ENCODE results near the gene AGO1. TPM values are rescaled to one million over a fixed set of nuclear protein-coding genes. Genes with fewer than 3 reads are reported as not detected.

AGO1 gene
- total and polyA plus RNA-seq, 2 donors (not counting 1 experiment from before 2014, with no cell fraction given) = 10.1 to 41.3 TPM

DNA sequence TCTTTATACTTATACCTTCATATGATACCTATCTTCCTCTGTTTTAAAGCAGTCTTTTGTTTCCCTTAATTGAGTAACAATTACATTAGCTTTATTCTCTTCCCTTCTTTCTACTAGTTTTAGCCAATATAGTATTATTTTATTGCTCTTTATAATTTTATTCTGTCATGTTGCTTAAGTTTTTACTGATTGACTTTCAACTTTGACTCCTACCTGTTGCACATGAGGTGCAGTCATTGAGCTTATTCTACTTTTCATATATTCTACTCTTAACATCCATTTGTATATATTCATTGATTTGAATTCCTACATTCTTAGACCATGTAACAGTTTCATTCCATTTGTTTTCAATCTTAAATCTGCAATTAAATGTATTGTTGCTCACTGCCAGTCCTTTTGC is 97.1 kb downstream of the AGO1 start:
- no peaks in the 10 kb centered on the region for H3K9me3 Mint-ChIP-seq (ENCODE audit: insufficient read depth)
- ChIA-PET CTCF (no interaction called here), POLR2A (no interaction called here)
- peaks cover 8 to 16% of the 10 kb centered on the region in 2 experiments for H3K36me3 ChIP-seq (replicated peaks in 1 of 2; ENCODE audit: control extremely low read depth in 1 of 2, control insufficient read depth in 1 of 2, extremely low read depth in 1 of 2, insufficient read depth in 2 of 2, low read length in 1 of 2)
- no peaks in the 10 kb centered on the region for H3K79me2 ChIP-seq (ENCODE audit: control insufficient read depth, insufficient read depth, low read length)
- H3K4me1 ChIP-seq (ENCODE audit: control insufficient read depth in 2 of 2, insufficient read depth in 2 of 2, low read length in 2 of 2) = no peaks in the 10 kb centered on the region
- H3K27me3 Mint-ChIP-seq = no peaks in the 10 kb centered on the region
- H3K27ac Mint-ChIP-seq = no peak overlapping the region
- no peaks in the 10 kb centered on the region for H3K4me1 Mint-ChIP-seq
- no peak for DNase-seq
- no peak overlapping the region for H3K4me2 ChIP-seq (replicated peaks; ENCODE audit: low read depth, low read length, poor library complexity, severe bottlenecking)
- no peak overlapping the region for H3K4me3 ChIP-seq (ENCODE audit: control extremely low read depth in 1 of 5, extremely low read depth in 1 of 5, insufficient read depth in 1 of 5, low read depth in 2 of 5, low read length in 4 of 5)
- H4K20me1 ChIP-seq (ENCODE audit: control insufficient read depth, insufficient read depth, low read length, poor library complexity, severe bottlenecking) = no peaks in the 10 kb centered on the region
- H3K9ac ChIP-seq (ENCODE audit: low read length) = no peak overlapping the region
- intact Hi-C loops (cut with micrococcal nuclease) = no loop called here
- H2AFZ ChIP-seq (ENCODE audit: insufficient read depth, low read depth, low read length, poor library complexity, severe bottlenecking) = no peak overlapping the region
- no peak overlapping the region for H3K27ac ChIP-seq (ENCODE audit: low read length in 2 of 2)
- TF ChIP-seq CTCF (IDR thresholded peaks at IDR 0.05) (no peak), EZH2 (IDR thresholded peaks at IDR 0.05; ENCODE audit: borderline replicate concordance, insufficient read depth, low read depth, low read length, poor library complexity, severe bottlenecking) (no peak)
- no peak for ATAC-seq (ENCODE audit: low read depth)
- no peak overlapping the region for H3K4me3 Mint-ChIP-seq
- H3K9me3 ChIP-seq (ENCODE audit: control extremely low read depth in 1 of 3, control insufficient read depth in 2 of 3, insufficient read depth in 1 of 3, low read length in 2 of 3) = no peaks in the 10 kb centered on the region
- H3K27me3 ChIP-seq (replicated peaks in 1 of 4; ENCODE audit: control extremely low read depth in 1 of 4, control insufficient read depth in 3 of 4, insufficient read depth in 4 of 4, low read length in 3 of 4) = no peaks in the 10 kb centered on the region

Other genes starting within 250 kb of the AGO1 start
- gene PSMB2, start 241.7 kb upstream of the AGO1 start, total RNA-seq = 24.8 and 26.2 TPM in 2 replicates
- 20.5 and 21.9 TPM in 2 replicates for gene PSMB2, start 241.7 kb upstream of the AGO1 start, polyA plus RNA-seq
- gene C1orf216, start 164.3 kb upstream of the AGO1 start, total RNA-seq = 5.4 and 5.8 TPM in 2 replicates
- gene C1orf216, start 164.3 kb upstream of the AGO1 start, polyA plus RNA-seq = 2.2 and 2.6 TPM in 2 replicates
- gene CLSPN, start 113.2 kb upstream of the AGO1 start, total RNA-seq = 0.85 and 1.1 TPM in 2 replicates
- gene CLSPN, start 113.2 kb upstream of the AGO1 start, polyA plus RNA-seq = 0.22 and 0.34 TPM in 2 replicates
- gene AGO4, start 75.2 kb upstream of the AGO1 start, total RNA-seq = 19.1 and 22.6 TPM in 2 replicates
- gene AGO4, start 75.2 kb upstream of the AGO1 start, polyA plus RNA-seq = 7.8 and 10.4 TPM in 2 replicates
- 44.9 and 52.5 TPM in 2 replicates for gene AGO3, start 47.9 kb downstream of the AGO1 start, total RNA-seq
- 5.1 and 9.0 TPM in 2 replicates for gene AGO3, start 47.9 kb downstream of the AGO1 start, polyA plus RNA-seq
- gene TEKT2, start 200.9 kb downstream of the AGO1 start, total RNA-seq = not detected in 2 replicates
- gene TEKT2, start 200.9 kb downstream of the AGO1 start, polyA plus RNA-seq = 0.25 TPM in 1 of 2 replicates, not detected in the other
- gene ADPRS, start 205.7 kb downstream of the AGO1 start, total RNA-seq = 20.9 and 24.0 TPM in 2 replicates
- 15.0 and 17.4 TPM in 2 replicates for gene ADPRS, start 205.7 kb downstream of the AGO1 start, polyA plus RNA-seq
- gene COL8A2, start 242.0 kb downstream of the AGO1 start, total RNA-seq = 0.17 TPM in 2 replicates
- gene COL8A2, start 242.0 kb downstream of the AGO1 start, polyA plus RNA-seq = not detected in 2 replicates